Erythroblast (primary cell): ENCODE results near the gene AKAP13.

Experiments used
- GATA1 ChIP-seq: IDR thresholded peaks from 2 replicates; pipeline ENCODE4 v1.6.1; 2011; ENCODE audit warnings: low read depth, mild to moderate bottlenecking, control low read depth, low read length, moderate library complexity
- POLR2A ChIP-seq: IDR thresholded peaks from 2 replicates; pipeline ENCODE4 v1.6.1; 2011; ENCODE audit warnings: mild to moderate bottlenecking, low read length

GRCh38 chr15:85592148-85592547, 211.7 kb downstream of the AKAP13 start:
- TF ChIP-seq POLR2A (no peak), GATA1 (no peak)
